ENCODE data around the gene BAHCC1. TPM values are rescaled to one million over a fixed set of nuclear protein-coding genes. Genes with fewer than 3 reads are reported as not detected.
A peak's percentile ranks its signal among the peaks of the same experiment; 100 is the strongest.

Gene BAHCC1
- polyA plus RNA-seq (2011; rRNA removed) (2.3 and 3.1 TPM in 2 replicates), polyA minus RNA-seq (2011; rRNA and poly(A)+ RNA removed) (2.9 and 3.4 TPM in 2 replicates)

DNA sequence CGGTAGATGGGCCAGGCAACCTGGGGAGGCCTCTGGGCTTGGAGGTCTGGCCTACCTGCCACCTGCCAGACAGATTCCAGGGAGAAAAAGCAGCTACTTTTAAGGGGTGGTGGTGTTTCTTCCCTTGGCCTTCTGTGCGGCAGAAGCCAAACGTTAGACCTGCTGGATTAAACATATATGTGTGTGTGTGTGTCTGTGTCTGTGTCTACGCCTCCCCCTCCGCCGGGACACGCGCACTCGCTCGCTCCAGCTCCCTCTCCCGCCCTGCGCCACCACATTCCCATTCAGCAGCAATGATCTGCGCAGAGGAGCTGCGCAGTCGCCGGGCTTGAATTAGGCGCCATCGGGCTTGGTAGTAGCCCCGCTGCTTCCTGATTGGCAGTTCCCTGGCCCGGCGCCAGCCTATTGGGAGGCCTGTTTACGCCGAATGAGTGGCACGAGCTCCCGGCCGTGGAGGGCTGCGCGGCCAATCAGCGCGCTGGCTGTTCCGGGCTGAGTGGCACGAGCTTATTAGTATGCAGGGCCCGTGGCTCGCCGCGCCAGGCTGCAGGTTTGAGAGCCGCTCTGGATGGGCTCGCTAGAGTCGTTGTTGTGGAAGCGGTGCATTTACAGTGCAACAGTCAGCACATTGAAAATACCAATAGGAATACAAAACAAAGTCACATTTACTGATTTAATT, at the start of gene BAHCC1:
BAHCC1 (plus strand) TSS at position 537 of the 679 bp plus-strand sequence. CDS start 4,283 bp downstream, outside the sequence.
- Histone ChIP-seq H3K27me3 (ENCODE audit: control insufficient read depth, insufficient read depth, low read length) (no peaks in the 10 kb centered on the region), H3K4me3 (ENCODE audit: low read depth, low read length) (peak within 1 kb of the TSS; percentile 61), H3K36me3 (ENCODE audit: control insufficient read depth, insufficient read depth, low read length) (peaks cover 4% of the 10 kb centered on the region; the same call in 1 of the 2 replicates)
- POLR2A ChIA-PET, result interaction anchor here (0.6 to 1.0 kb wide), 5 partner anchors 102 to 186 kb away, joined by 3 to 5 read pairs (median 3); no protein-coding TSS in a partner anchor
- DNase-seq (ENCODE audit: low read depth), result peak; percentile 97
- TF ChIP-seq, protein P1, sequence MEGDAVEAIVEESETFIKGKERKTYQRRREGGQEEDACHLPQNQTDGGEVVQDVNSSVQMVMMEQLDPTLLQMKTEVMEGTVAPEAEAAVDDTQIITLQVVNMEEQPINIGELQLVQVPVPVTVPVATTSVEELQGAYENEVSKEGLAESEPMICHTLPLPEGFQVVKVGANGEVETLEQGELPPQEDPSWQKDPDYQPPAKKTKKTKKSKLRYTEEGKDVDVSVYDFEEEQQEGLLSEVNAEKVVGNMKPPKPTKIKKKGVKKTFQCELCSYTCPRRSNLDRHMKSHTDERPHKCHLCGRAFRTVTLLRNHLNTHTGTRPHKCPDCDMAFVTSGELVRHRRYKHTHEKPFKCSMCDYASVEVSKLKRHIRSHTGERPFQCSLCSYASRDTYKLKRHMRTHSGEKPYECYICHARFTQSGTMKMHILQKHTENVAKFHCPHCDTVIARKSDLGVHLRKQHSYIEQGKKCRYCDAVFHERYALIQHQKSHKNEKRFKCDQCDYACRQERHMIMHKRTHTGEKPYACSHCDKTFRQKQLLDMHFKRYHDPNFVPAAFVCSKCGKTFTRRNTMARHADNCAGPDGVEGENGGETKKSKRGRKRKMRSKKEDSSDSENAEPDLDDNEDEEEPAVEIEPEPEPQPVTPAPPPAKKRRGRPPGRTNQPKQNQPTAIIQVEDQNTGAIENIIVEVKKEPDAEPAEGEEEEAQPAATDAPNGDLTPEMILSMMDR (IDR thresholded peaks at IDR 0.05; ENCODE audit: insufficient read depth, low read depth, low read length), result no peak
- CTCF ChIA-PET, result interaction anchor here (0.7 to 2.7 kb wide), 12 partner anchors 35 to 140 kb away, joined by 3 to 11 read pairs (median 4); no protein-coding TSS in a partner anchor

DNA sequence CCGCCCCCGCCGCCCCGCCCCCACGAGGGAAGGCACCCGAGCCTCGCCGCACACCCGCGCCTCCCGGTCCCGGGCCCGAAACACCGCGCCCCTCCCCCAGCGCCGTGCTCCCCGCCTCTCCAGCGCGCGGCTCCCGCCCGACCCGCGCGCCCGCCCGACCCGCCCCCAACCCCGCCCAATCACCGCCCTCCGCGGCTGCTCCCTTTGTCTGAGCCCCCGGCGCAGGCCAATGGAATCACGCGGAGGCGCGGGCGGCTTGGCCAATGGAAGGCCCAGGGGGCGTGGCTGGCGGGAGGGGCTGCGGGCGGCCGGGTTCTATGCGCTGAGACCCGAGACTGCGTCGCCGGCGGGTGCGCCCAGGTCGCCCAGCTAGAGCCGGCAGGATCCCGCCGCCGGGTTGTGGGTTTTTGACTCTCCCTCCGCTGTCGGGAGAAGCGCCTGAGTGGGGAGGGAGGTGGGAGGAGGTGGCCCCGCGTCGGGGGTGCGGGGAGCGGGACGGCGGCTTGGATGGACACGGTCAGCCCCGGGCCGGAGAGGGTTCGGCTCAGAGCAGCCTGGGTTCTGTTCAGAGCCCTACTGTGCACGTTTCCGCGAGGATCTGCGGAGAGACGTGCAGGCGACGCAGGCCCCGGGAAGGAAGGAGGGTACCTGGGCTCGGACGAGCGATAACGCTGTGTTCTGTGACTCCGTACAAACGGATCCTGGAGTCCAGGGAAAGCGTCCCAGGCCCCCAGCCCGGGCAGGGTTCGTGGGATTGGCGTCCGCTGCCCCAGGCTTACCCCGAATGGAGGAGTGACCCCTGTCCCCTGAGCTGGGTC, 49.0 kb upstream of the BAHCC1 start:
- H3K36me3 ChIP-seq (ENCODE audit: control insufficient read depth, insufficient read depth, low read length), result no peaks in the 10 kb centered on the region; the same call in 1 of the 2 replicates
- CTCF ChIA-PET, result interaction anchor here (0.9 kb wide), 1 partner anchor 39 kb away, joined by 3 read pairs; no protein-coding TSS in a partner anchor
- POLR2A ChIA-PET, result no interaction called here
- H3K4me3 ChIP-seq (ENCODE audit: low read depth, low read length), result peak overlapping the region; percentile 61
- no peaks in the 10 kb centered on the region for H3K27me3 ChIP-seq (ENCODE audit: control insufficient read depth, insufficient read depth, low read length)
- TF ChIP-seq, protein P1 (IDR thresholded peaks at IDR 0.05; ENCODE audit: insufficient read depth, low read depth, low read length), result no peak
- no peak for DNase-seq (ENCODE audit: low read depth)

DNA sequence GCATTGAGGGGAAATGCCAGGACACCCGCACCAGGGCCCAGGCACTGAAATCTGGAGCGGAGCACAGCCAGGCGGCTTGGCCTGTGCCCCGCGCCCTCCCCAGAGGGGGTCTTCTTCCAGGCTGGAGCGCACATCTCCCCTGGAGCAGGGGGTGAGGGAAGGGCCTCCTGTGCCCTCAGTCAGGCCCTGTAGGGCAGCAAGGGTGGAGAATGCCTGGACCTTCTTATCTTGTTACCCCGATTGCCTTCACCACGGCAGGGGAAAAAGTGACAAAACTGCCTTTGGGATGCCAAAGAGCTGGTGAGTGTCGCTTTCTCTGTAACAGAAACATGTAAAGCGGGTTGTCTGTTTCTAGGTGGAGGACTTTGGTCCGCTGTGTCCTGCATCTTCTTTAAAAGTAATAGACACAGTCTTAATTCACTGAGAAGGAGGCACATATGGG, 48.3 kb upstream of the BAHCC1 start:
- Histone ChIP-seq H3K27me3 (ENCODE audit: control insufficient read depth, insufficient read depth, low read length) (no peaks in the 10 kb centered on the region), H3K4me3 (ENCODE audit: low read depth, low read length) (peak overlapping the region; percentile 61), H3K36me3 (ENCODE audit: control insufficient read depth, insufficient read depth, low read length) (no peaks in the 10 kb centered on the region)
- POLR2A ChIA-PET, result no interaction called here
- CTCF ChIA-PET, result no interaction called here
- DNase-seq (ENCODE audit: low read depth), result no peak
- TF ChIP-seq, protein P1 (IDR thresholded peaks at IDR 0.05; ENCODE audit: insufficient read depth, low read depth, low read length), result no peak

DNA sequence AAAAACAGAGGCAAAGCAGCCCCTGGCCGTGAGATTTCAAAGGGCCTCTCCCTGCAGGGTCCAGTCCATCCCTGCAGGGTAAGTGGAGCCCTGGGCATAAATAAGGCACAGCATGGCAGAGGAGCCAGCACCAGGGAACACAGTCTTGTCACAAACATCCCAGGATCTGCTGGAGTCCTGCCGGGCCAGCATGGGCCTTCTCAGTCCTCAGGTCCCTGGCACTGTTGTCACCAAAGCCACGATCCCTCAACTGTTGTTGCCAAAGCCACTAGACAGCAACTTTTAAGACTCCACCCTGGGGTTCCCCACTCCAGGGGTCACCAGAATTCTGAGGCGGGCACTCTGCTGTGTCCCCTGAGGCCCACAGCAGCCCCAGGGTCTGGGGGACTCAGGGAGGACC, 47.8 kb upstream of the BAHCC1 start:
- POLR2A ChIA-PET, result no interaction called here
- TF ChIP-seq, protein P1 (IDR thresholded peaks at IDR 0.05; ENCODE audit: insufficient read depth, low read depth, low read length), result no peak
- no peak for DNase-seq (ENCODE audit: low read depth)
- H3K27me3 ChIP-seq (ENCODE audit: control insufficient read depth, insufficient read depth, low read length), result no peaks in the 10 kb centered on the region
- no peak overlapping the region for H3K4me3 ChIP-seq (ENCODE audit: low read depth, low read length)
- CTCF ChIA-PET, result no interaction called here
- H3K36me3 ChIP-seq (ENCODE audit: control insufficient read depth, insufficient read depth, low read length), result no peaks in the 10 kb centered on the region

Data from BJ (cell line).